GM23338 (cell line): Measurements from ENCODE around the gene PPM1J. TPM values are rescaled to one million over a fixed set of nuclear protein-coding genes. Genes with fewer than 3 reads are reported as not detected.
A peak's percentile ranks its signal among the peaks of the same experiment; 100 is the strongest.

Source experiments
- ATAC-seq: fragments of 200-7000 bp; cut with Tn5 transposase; 3 replicates; pipeline ENCODE4 v1.9.1; 2020
- DNase-seq: peaks from one replicate; pipeline ENCODE4 v3.0.0-alpha.2; 2015; ENCODE audit warnings: low spot score
- H2AFZ ChIP-seq: fragments of 200-600 bp; sonication (generic); 2 replicates; pipeline ENCODE4 v1.8.0; 2016; ENCODE audit warnings: antibody characterized with exemption, mild to moderate bottlenecking, moderate library complexity
- H3F3A ChIP-seq: fragments of 200-600 bp; sonication (generic); replicated peaks from 2 replicates; pipeline ENCODE4 v1.8.0; 2017; ENCODE audit warnings: antibody characterized with exemption, mixed run types, low read depth
- H3K27ac ChIP-seq: fragments of 200-600 bp; sonication (generic); 2 replicates; pipeline ENCODE4 v1.6.1; 2016; ENCODE audit warnings: low read depth
- H3K27me3 ChIP-seq: fragments of 200-600 bp; sonication (generic); 2 replicates; pipeline ENCODE4 v1.8.0; 2016; ENCODE audit warnings: mild to moderate bottlenecking, mixed run types, moderate library complexity; ENCODE audit not compliant: insufficient read depth
- H3K36me3 ChIP-seq: fragments of 200-600 bp; sonication (generic); 2 replicates; pipeline ENCODE4 v1.8.0; 2016; ENCODE audit warnings: mild to moderate bottlenecking; ENCODE audit not compliant: insufficient read depth
- H3K4me1 ChIP-seq: fragments of 200-600 bp; sonication (generic); 2 replicates; pipeline ENCODE4 v1.8.0; 2016; ENCODE audit warnings: mild to moderate bottlenecking, moderate library complexity; ENCODE audit not compliant: insufficient read depth
- H3K4me2 ChIP-seq: fragments of 200-600 bp; sonication (generic); 2 replicates; pipeline ENCODE4 v1.7.1; 2017; ENCODE audit warnings: mixed run types
- H3K4me3 ChIP-seq: fragments of 200-600 bp; sonication (generic); 2 replicates; pipeline ENCODE4 v1.6.1; 2016; ENCODE audit warnings: mixed run types
- H3K79me2 ChIP-seq: fragments of 200-600 bp; sonication (generic); replicated peaks from 2 replicates; pipeline ENCODE4 v1.8.0; 2017; ENCODE audit warnings: mild to moderate bottlenecking; ENCODE audit not compliant: insufficient read depth
- H3K9me2 ChIP-seq: fragments of 200-600 bp; sonication (generic); 2 replicates; pipeline ENCODE4 v1.8.0; 2017; ENCODE audit not compliant: insufficient read depth
- H4K20me1 ChIP-seq: fragments of 200-600 bp; sonication (generic); replicated peaks from 2 replicates; pipeline ENCODE4 v1.8.0; 2017; ENCODE audit warnings: mild to moderate bottlenecking; ENCODE audit not compliant: insufficient read depth
- H3K27ac Mint-ChIP-seq: 2 replicates; pipeline ENCODE4 v1.8.0; 2020; ENCODE audit warnings: inconsistent platforms, mild to moderate bottlenecking, moderate library complexity, mixed read lengths
- H3K27me3 Mint-ChIP-seq: 3 replicates; pipeline ENCODE4 v1.8.0; 2022; ENCODE audit warnings: low read depth, mild to moderate bottlenecking, moderate library complexity, mixed read lengths, inconsistent platforms; ENCODE audit not compliant: insufficient read depth, poor library complexity
- H3K36me3 Mint-ChIP-seq: 3 replicates; pipeline ENCODE4 v1.8.0; 2021; ENCODE audit warnings: low read depth, mild to moderate bottlenecking, inconsistent platforms, moderate library complexity, mixed read lengths
- H3K4me1 Mint-ChIP-seq: 3 replicates; pipeline ENCODE4 v1.8.0; 2020; ENCODE audit warnings: mild to moderate bottlenecking, inconsistent platforms, mixed read lengths
- H3K4me3 Mint-ChIP-seq: 3 replicates; pipeline ENCODE4 v1.8.0; 2021; ENCODE audit warnings: moderate library complexity, mild to moderate bottlenecking, inconsistent platforms, mixed read lengths
- H3K9me3 Mint-ChIP-seq: 3 replicates; pipeline ENCODE4 v1.8.0; 2020; ENCODE audit warnings: moderate library complexity, mild to moderate bottlenecking, inconsistent platforms, mixed read lengths
- CREB1 ChIP-seq: fragments of 250-450 bp; sonication (Bioruptor Pico); IDR thresholded peaks from 2 replicates; pipeline ENCODE4 v1.5.0; 2020; ENCODE audit warnings: low read depth, mild to moderate bottlenecking, moderate library complexity
- EZH2 ChIP-seq: fragments of 200-600 bp; sonication (generic); IDR thresholded peaks from one replicate; pipeline ENCODE4 v1.8.0; 2017; ENCODE audit warnings: antibody characterized with exemption, mild to moderate bottlenecking, low read depth; ENCODE audit not compliant: unreplicated experiment
- EZH2phosphoT487 ChIP-seq: fragments of 200-600 bp; sonication (generic); IDR thresholded peaks from one replicate; pipeline ENCODE4 v1.8.1; 2018; ENCODE audit warnings: antibody characterized with exemption; ENCODE audit not compliant: unreplicated experiment
- JUNB ChIP-seq: IDR thresholded peaks from one replicate; pipeline ENCODE4 v1.6.1; 2016; ENCODE audit warnings: antibody characterized with exemption; ENCODE audit not compliant: unreplicated experiment
- NANOG ChIP-seq: IDR thresholded peaks from 2 replicates; pipeline ENCODE4 v1.6.1; 2016; ENCODE audit warnings: antibody characterized with exemption, borderline replicate concordance
- STAT1 ChIP-seq: IDR thresholded peaks from one replicate; pipeline ENCODE4 v1.6.1; 2016; ENCODE audit warnings: antibody characterized with exemption; ENCODE audit not compliant: unreplicated experiment
- ZNF331 ChIP-seq: fragments of 250-450 bp; sonication (Bioruptor Pico); IDR thresholded peaks from 2 replicates; pipeline ENCODE4 v1.5.0; 2020; ENCODE audit warnings: low read depth, mild to moderate bottlenecking, moderate library complexity
- ZNF462 ChIP-seq: fragments of 250-450 bp; sonication (Bioruptor Pico); IDR thresholded peaks from 2 replicates; pipeline ENCODE4 v1.5.0; 2020; ENCODE audit warnings: mild to moderate bottlenecking, moderate library complexity
- polyA plus RNA-seq: library from polyadenylated mRNA; unstranded; fragments of >200 nt; fragmentation: Nextera tagmentation; extraction: Ambion mirVana; gene quantifications from 2 replicates; pipeline ENCODE4 v1.2.1, GENCODE V29; 2016
- total RNA-seq: library from RNA; depleted of rRNA; stranded (reverse); fragments of >200 nt; shearing (Covaris generic); gene quantifications from 2 replicates; pipeline ENCODE4 v1.2.3, GENCODE V29; 2014
- TF ChIP-seq, protein P1 (sequence below): IDR thresholded peaks from 2 replicates; pipeline ENCODE4 v1.6.1; 2016; ENCODE audit warnings: antibody characterized with exemption
- TF ChIP-seq, protein P2 (sequence below): IDR thresholded peaks from one replicate; pipeline ENCODE4 v1.6.1; 2018; ENCODE audit warnings: antibody characterized with exemption; ENCODE audit not compliant: unreplicated experiment

Gene PPM1J
- total and polyA plus RNA-seq, 2 experiments from 2014 or later = 19.0 to 22.4 TPM

DNA sequence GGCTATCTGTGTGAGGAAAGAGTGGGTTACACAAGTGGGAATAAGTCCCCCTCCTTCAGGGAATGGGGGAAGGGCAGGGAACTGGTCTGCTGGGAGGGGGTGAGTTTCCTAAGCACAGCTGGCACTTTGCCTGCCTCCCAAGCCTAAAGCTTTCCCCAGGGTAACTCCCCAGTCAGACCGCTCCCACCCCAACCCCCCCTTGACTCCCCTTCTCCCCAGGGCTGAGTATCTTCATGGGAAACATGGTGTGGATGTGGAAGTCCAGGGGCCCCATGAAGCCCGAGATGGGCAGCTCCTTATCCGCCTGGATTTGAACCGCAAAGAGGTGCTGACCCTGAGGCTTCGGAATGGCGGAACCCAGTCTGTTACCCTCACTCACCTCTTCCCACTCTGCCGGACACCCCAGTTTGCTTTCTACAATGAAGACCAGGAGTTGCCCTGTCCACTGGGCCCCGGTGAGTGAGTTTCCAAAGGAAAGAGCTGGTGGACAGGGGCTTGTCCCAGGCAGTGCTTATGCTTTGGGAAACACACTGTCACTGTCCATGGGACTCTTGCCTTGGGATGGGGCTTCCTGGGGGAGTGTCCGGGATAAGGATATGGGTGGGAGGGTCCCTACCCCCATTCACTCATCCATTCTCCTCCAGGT is 25.8 kb downstream of the PPM1J start (continued):
- TF ChIP-seq, protein P1, sequence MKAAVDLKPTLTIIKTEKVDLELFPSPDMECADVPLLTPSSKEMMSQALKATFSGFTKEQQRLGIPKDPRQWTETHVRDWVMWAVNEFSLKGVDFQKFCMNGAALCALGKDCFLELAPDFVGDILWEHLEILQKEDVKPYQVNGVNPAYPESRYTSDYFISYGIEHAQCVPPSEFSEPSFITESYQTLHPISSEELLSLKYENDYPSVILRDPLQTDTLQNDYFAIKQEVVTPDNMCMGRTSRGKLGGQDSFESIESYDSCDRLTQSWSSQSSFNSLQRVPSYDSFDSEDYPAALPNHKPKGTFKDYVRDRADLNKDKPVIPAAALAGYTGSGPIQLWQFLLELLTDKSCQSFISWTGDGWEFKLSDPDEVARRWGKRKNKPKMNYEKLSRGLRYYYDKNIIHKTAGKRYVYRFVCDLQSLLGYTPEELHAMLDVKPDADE = no peak
- TF ChIP-seq ZNF331 (CRISPR knock-in tag) (no peak), JUNB (no peak)
- TF ChIP-seq, protein P2, sequence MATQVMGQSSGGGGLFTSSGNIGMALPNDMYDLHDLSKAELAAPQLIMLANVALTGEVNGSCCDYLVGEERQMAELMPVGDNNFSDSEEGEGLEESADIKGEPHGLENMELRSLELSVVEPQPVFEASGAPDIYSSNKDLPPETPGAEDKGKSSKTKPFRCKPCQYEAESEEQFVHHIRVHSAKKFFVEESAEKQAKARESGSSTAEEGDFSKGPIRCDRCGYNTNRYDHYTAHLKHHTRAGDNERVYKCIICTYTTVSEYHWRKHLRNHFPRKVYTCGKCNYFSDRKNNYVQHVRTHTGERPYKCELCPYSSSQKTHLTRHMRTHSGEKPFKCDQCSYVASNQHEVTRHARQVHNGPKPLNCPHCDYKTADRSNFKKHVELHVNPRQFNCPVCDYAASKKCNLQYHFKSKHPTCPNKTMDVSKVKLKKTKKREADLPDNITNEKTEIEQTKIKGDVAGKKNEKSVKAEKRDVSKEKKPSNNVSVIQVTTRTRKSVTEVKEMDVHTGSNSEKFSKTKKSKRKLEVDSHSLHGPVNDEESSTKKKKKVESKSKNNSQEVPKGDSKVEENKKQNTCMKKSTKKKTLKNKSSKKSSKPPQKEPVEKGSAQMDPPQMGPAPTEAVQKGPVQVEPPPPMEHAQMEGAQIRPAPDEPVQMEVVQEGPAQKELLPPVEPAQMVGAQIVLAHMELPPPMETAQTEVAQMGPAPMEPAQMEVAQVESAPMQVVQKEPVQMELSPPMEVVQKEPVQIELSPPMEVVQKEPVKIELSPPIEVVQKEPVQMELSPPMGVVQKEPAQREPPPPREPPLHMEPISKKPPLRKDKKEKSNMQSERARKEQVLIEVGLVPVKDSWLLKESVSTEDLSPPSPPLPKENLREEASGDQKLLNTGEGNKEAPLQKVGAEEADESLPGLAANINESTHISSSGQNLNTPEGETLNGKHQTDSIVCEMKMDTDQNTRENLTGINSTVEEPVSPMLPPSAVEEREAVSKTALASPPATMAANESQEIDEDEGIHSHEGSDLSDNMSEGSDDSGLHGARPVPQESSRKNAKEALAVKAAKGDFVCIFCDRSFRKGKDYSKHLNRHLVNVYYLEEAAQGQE = no peak

- Mint-ChIP-seq H3K27me3 (peaks cover 2% of the 10 kb centered on the region), H3K4me1 (peaks cover 26% of the 10 kb centered on the region), H3K27ac (peak overlapping the region; percentile 20; the same call in 1 of the 2 replicates), H3K9me3 (no peaks in the 10 kb centered on the region), H3K4me3 (no peak overlapping the region), H3K36me3 (peaks cover 28% of the 10 kb centered on the region)
- Histone ChIP-seq H3F3A (no peaks in the 10 kb centered on the region), H3K4me1 (no peaks in the 10 kb centered on the region; the same call in none of the 2 replicates), H3K27ac (no peak overlapping the region), H3K4me2 (no peak overlapping the region), H3K9me2 (no peaks in the 10 kb centered on the region), H3K79me2 (peaks cover 9% of the 10 kb centered on the region; the same call in 1 of the 2 replicates), H4K20me1 (peaks cover 5% of the 10 kb centered on the region; the same call in 1 of the 2 replicates), H3K27me3 (no peaks in the 10 kb centered on the region), H2AFZ (no peak overlapping the region), H3K36me3 (no peaks in the 10 kb centered on the region; the same call in 1 of the 2 replicates), H3K4me3 (no peak overlapping the region)
- DNase-seq (no peak), ATAC-seq (no peak)
- TF ChIP-seq ZNF462 (CRISPR knock-in tag) = no peak
- TF ChIP-seq NANOG = no peak
- TF ChIP-seq CREB1 = no peak
- no peak for TF ChIP-seq EZH2phosphoT487
- no peak for TF ChIP-seq EZH2
- TF ChIP-seq JUNB = no peak
- TF ChIP-seq STAT1 = no peak
Observed at GRCh38 chr1:112688781-112689193, 26.3 kb downstream of the PPM1J start.
